SK-N-SH (cell line): ENCODE results near the gene OPA3.

Experiments
- CTCF ChIP-seq: fragments of 200-600 bp; sonication (generic); IDR thresholded peaks from 2 replicates; pipeline ENCODE4 v1.6.1; 2017; ENCODE audit warnings: antibody characterized with exemption, mild to moderate bottlenecking, moderate library complexity
- EZH2phosphoT487 ChIP-seq: fragments of 200-600 bp; sonication (generic); IDR thresholded peaks from 2 replicates; pipeline ENCODE4 v1.6.1; 2017; ENCODE audit warnings: low read depth, mixed run types, mild to moderate bottlenecking, antibody characterized with exemption, moderate library complexity, borderline replicate concordance
- MAX ChIP-seq: IDR thresholded peaks from 2 replicates; pipeline ENCODE4 v1.4.0; 2012; ENCODE audit warnings: low read depth
- MXI1 ChIP-seq: IDR thresholded peaks from 2 replicates; pipeline ENCODE4 v1.6.1; 2012; ENCODE audit warnings: mild to moderate bottlenecking, low read depth, low read length, improper control_type of control experiment
- SIN3A ChIP-seq: IDR thresholded peaks from 2 replicates; pipeline ENCODE4 v1.6.1; 2012; ENCODE audit warnings: low read depth, mild to moderate bottlenecking, low read length, moderate library complexity, borderline replicate concordance

GRCh38 chr19:45512881-45513483, 71.6 kb downstream of the OPA3 start:
- no peak for TF ChIP-seq EZH2phosphoT487
- no peak for TF ChIP-seq MAX
- TF ChIP-seq MXI1: no peak
- no peak for TF ChIP-seq SIN3A
- TF ChIP-seq CTCF: no peak
